GM21381 (cell line): ENCODE results near the gene PTPRD.
"Not testable (repeated sequence)": the region's sequence is repeated elsewhere in the genome, so short reads cannot be mapped to it uniquely, and the experiment has no call there.

ENCODE experiments used
- ATAC-seq: cut with Tn5 transposase; IDR thresholded peaks from one replicate; pipeline ENCODE4 v1.9.1; 2021; ENCODE audit warnings: mild to moderate bottlenecking, moderate library complexity; ENCODE audit not compliant: unreplicated experiment

PTPRD gene

GRCh38 chr9:8717146-8717545 is 1895.7 kb downstream of the PTPRD start:
- ATAC-seq = no peak

- no peak for ATAC-seq
These were observed 1897.0 kb downstream of the PTPRD start for GRCh38 chr9:8715788-8716187.

- ATAC-seq = no peak
These were observed 1899.0 kb downstream of the PTPRD start for GRCh38 chr9:8713811-8714165.

GRCh38 chr9:8713149-8713810 is 1899.5 kb downstream of the PTPRD start:
- ATAC-seq = no peak

- ATAC-seq = no peak
These were observed 1903.1 kb downstream of the PTPRD start for GRCh38 chr9:8709731-8710130.

GRCh38 chr9:8708728-8709127 is 1904.1 kb downstream of the PTPRD start:
- no peak for ATAC-seq

GRCh38 chr9:8706998-8707397 is 1905.8 kb downstream of the PTPRD start:
- ATAC-seq = no peak

- no peak for ATAC-seq
These were observed 1906.3 kb downstream of the PTPRD start for GRCh38 chr9:8706531-8706930.

- no peak for ATAC-seq
These were observed 1906.9 kb downstream of the PTPRD start for GRCh38 chr9:8705861-8706260.

GRCh38 chr9:8703904-8704303 is 1908.9 kb downstream of the PTPRD start:
- no peak for ATAC-seq

- no peak for ATAC-seq
These were observed 1910.9 kb downstream of the PTPRD start for GRCh38 chr9:8701904-8702303.

- not testable (repeated sequence) for ATAC-seq
These were observed 1915.2 kb downstream of the PTPRD start for GRCh38 chr9:8697565-8697964.

- no peak for ATAC-seq
These were observed 1916.3 kb downstream of the PTPRD start for GRCh38 chr9:8696516-8696915.

- ATAC-seq = no peak
These were observed 1917.7 kb downstream of the PTPRD start for GRCh38 chr9:8694983-8695588.

- no peak for ATAC-seq
These were observed 1919.3 kb downstream of the PTPRD start for GRCh38 chr9:8693464-8693863.

- no peak for ATAC-seq
These were observed 1926.3 kb downstream of the PTPRD start for GRCh38 chr9:8686516-8686915.

GRCh38 chr9:8685825-8686224 is 1927.0 kb downstream of the PTPRD start:
- no peak for ATAC-seq

- no peak for ATAC-seq
These were observed 1927.7 kb downstream of the PTPRD start for GRCh38 chr9:8684978-8685708.

GRCh38 chr9:8683496-8683895 is 1929.3 kb downstream of the PTPRD start:
- ATAC-seq = no peak

GRCh38 chr9:8680658-8681057 is 1932.1 kb downstream of the PTPRD start:
- no peak for ATAC-seq

- ATAC-seq = no peak
These were observed 1932.6 kb downstream of the PTPRD start for GRCh38 chr9:8680157-8680556.

GRCh38 chr9:8679371-8679822 is 1933.4 kb downstream of the PTPRD start:
- no peak for ATAC-seq
